Mucosa of stomach (tissue), 1 donor: Measurements from ENCODE around the gene SEMA4A.
"Not testable (repeated sequence)": the region's sequence is repeated elsewhere in the genome, so short reads cannot be mapped to it uniquely, and the experiment has no call there.

Source experiments
- H3K27me3 ChIP-seq: one replicate; pipeline ENCODE4 v1.7.0; 2013; ENCODE audit warnings: mild to moderate bottlenecking, low read length; ENCODE audit not compliant: control insufficient read depth, insufficient read depth
- H3K36me3 ChIP-seq: one replicate; pipeline ENCODE4 v1.7.0; 2013; ENCODE audit warnings: low read length; ENCODE audit not compliant: control insufficient read depth, insufficient read depth
- H3K4me1 ChIP-seq: one replicate; pipeline ENCODE4 v1.7.0; 2013; ENCODE audit warnings: mild to moderate bottlenecking, low read length; ENCODE audit not compliant: control insufficient read depth, insufficient read depth
- H3K4me3 ChIP-seq: one replicate; pipeline ENCODE4 v1.7.0; 2013; ENCODE audit warnings: low read length
- H3K9ac ChIP-seq: one replicate; pipeline ENCODE4 v1.7.0; 2013; ENCODE audit warnings: mild to moderate bottlenecking, low read length, moderate library complexity
- H3K9me3 ChIP-seq: one replicate; pipeline ENCODE4 v1.7.0; 2013; ENCODE audit warnings: mild to moderate bottlenecking, low read length, moderate library complexity; ENCODE audit not compliant: control insufficient read depth
- donor health status: Pancreatic carcinoma.

Gene SEMA4A

DNA sequence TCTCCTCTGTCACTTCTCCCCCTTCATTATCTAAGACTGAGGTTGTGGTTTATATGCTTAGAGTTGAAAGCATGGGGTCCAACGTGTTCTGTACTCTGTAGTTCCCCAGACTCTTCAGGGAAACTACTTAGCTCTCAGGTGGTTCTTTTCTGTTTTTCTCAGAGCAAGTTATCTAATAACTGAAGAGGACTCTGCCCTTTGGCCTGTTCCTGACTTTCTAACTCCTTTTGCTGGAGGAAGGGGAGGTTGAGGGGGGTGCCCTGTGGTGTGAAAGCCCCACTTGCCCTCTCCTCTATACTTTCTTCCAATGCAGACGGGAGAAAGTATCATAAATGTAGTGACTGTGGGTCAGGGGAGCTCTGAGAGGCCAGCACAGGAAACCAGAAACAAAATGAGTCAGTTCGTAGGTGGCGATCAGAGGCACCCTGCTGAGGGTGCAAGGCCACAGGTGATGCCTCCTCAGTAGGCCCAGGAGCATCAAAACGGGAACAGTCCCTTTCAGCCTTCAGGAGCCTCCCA, 45.5 kb downstream of the SEMA4A start:
- no peak overlapping the region for H3K4me3 ChIP-seq
- H3K27me3 ChIP-seq: no peaks in the 10 kb centered on the region
- H3K9me3 ChIP-seq: no peaks in the 10 kb centered on the region
- no peak overlapping the region for H3K9ac ChIP-seq
- H3K4me1 ChIP-seq: peaks cover 6% of the 10 kb centered on the region
- H3K36me3 ChIP-seq: no peaks in the 10 kb centered on the region

DNA sequence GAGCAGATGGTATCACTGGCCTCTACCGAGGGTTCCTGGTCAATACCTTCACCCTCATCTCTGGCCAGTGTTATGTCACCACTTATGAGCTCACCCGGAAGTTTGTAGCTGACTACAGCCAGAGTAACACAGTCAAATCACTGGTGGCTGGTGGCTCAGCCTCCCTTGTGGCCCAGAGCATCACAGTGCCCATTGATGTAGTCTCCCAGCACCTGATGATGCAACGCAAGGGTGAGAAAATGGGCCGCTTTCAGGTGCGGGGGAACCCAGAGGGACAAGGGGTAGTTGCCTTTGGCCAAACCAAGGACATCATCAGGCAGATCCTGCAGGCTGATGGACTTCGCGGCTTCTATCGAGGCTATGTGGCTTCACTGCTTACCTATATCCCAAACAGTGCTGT, 46.7 kb downstream of the SEMA4A start:
- Histone ChIP-seq H3K9me3 (no peaks in the 10 kb centered on the region), H3K36me3 (no peaks in the 10 kb centered on the region), H3K27me3 (no peaks in the 10 kb centered on the region), H3K4me3 (no peak overlapping the region), H3K9ac (no peak overlapping the region), H3K4me1 (no peaks in the 10 kb centered on the region)

DNA sequence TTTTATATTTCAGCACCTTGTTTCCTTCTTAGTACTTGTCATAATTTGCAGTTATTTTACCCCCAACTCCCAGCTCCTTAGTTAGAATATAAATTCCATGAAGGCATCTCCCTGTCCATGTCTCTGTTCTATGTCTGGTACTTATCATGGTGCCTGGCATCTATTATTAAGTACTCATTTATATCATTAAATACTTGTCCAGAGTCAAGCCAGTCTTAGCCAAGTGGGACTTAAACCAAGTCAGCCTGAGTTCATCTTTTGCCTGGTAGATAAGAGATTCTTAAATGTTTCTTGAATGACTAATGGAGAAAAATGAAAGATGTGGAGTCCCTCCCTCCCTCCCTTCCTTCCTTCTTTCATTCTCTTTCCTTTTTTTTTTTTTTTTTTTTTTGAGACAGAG, 49.9 kb downstream of the SEMA4A start:
- no peaks in the 10 kb centered on the region for H3K4me1 ChIP-seq
- no peaks in the 10 kb centered on the region for H3K9me3 ChIP-seq
- no peak overlapping the region for H3K4me3 ChIP-seq
- H3K9ac ChIP-seq: no peak overlapping the region
- no peaks in the 10 kb centered on the region for H3K27me3 ChIP-seq
- no peaks in the 10 kb centered on the region for H3K36me3 ChIP-seq

DNA sequence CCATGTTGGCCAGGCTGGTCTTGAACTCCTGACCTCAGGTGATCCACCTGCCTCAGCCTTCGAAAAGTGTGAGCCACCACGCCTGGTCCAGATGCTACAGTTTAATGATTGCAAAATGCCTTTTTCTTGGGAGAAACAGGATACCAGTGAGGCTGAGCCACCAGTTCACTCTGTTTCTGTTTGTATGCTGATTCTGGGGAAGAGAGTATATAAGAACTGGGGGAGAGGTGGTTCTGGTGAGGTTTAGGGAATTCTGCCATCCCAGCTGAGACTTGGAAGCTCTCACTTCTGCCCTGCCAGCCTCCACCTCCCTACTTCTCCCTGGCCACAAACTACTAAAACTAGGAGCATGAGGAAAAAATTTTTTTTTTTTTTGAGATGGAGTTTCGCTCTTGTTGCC, 51.3 kb downstream of the SEMA4A start:
- Histone ChIP-seq H3K36me3 (no peaks in the 10 kb centered on the region), H3K27me3 (no peaks in the 10 kb centered on the region)

DNA sequence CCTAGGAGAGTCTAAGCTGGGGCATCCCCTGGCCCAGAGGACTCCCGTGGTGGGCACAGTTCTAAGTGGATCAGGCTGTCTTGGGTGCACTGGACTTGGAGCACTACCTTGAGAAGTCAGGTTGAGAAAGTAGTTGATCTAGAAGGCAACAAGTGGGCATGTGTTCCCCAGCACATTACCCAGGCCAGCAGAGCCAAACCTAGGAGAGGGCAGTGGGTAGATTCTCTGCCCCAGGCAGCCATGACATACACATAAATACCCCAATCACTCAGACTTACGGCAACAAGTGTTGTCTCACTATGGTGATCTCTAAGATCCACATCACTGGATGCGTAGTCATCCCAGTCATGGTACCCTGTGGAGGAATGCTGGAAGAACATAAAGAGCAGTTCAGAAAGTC, 57.9 kb downstream of the SEMA4A start:
- no peaks in the 10 kb centered on the region for H3K36me3 ChIP-seq
- H3K9me3 ChIP-seq: no peaks in the 10 kb centered on the region
- H3K4me3 ChIP-seq: no peak overlapping the region
- H3K4me1 ChIP-seq: peaks cover 18% of the 10 kb centered on the region
- H3K9ac ChIP-seq: no peak overlapping the region
- H3K27me3 ChIP-seq: no peaks in the 10 kb centered on the region

More for the DNA sequence above, 51.3 kb downstream of the SEMA4A start:
- H3K4me1 ChIP-seq: no peaks in the 10 kb centered on the region
- no peak overlapping the region for H3K9ac ChIP-seq
- no peaks in the 10 kb centered on the region for H3K9me3 ChIP-seq
- no peak overlapping the region for H3K4me3 ChIP-seq

DNA sequence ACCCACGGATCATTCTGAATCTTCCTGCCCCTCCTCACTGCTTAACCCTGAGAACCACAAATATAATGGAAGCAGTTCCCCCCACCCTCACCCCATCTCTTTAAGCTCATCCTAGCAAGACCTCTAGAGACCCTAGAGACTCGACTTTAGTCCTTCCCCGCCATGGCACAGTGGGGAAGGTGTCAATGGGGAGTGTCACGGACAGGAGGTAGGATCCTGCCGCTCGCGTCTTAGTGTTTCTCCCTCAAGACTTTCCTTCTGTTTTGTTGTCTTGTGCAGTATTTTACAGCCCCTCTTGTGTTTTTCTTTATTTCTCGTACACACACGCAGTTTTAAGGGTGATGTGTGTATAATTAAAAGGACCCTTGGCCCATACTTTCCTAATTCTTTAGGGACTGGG, 58.7 kb downstream of the SEMA4A start:
- H3K36me3 ChIP-seq: no peaks in the 10 kb centered on the region
- H3K9me3 ChIP-seq: no peaks in the 10 kb centered on the region
- H3K4me1 ChIP-seq: peaks cover 18% of the 10 kb centered on the region
- H3K9ac ChIP-seq: peak overlapping the region; percentile 86
- no peaks in the 10 kb centered on the region for H3K27me3 ChIP-seq
- peak overlapping the region; percentile 95 for H3K4me3 ChIP-seq

DNA sequence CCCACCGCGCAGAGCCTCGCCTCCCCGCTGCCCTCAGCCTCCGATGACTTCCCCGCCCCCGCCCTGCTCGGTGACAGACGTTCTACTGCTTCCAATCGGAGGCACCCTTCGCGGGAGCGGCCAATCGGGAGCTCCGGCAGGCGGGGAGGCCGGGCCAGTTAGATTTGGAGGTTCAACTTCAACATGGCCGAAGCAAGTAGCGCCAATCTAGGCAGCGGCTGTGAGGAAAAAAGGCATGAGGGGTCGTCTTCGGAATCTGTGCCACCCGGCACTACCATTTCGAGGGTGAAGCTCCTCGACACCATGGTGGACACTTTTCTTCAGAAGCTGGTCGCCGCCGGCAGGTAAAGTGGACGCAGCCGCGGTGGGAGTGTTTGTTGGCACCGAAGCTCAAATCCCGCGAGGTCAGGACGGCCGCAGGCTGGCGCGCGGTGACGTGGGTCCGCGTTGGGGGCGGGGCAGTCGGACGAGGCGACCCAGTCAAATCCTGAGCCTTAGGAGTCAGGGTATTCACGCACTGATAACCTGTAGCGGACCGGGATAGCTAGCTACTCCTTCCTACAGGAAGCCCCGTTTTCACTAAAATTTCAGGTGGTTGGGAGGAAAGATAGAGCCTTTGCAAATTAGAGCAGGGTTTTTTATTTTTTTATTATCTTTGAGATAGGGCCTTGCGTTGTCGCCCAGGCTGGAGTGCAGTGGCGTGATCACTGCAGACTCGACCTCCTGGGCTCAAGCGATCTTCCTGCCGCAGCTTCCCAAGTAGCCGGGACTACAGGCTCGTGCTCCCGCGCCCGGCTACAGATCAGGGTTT, 59.7 kb downstream of the SEMA4A start, which contains the start of gene PMF1:
PMF1 (plus strand) TSS at position 175 of the 811 bp plus-strand sequence; CDS start at position 184, 9 bp downstream.
- Histone ChIP-seq H3K9me3 (no peaks in the 10 kb centered on the region), H3K36me3 (no peaks in the 10 kb centered on the region), H3K27me3 (no peaks in the 10 kb centered on the region), H3K4me1 (peaks cover 18% of the 10 kb centered on the region), H3K4me3 (peak within 1 kb of the TSS; percentile 95), H3K9ac (peak within 1 kb of the TSS; percentile 86)

DNA sequence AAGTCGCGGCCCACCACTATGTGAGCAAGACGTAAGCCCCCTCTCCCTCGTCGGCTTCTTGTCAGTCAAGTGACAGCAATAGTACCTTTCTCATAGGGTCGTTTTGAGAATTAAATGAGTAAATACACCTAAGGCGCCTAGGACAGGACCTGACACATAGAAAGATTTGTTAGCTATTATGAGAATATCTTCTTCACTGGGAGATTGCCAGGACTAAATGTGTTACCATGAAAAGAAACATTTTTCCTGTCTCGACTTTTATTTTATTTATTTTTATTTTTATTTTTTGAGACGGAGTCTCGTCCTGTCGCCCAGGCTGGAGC, 60.2 kb downstream of the SEMA4A start:
- Histone ChIP-seq H3K4me3 (peak overlapping the region; percentile 95), H3K9me3 (no peaks in the 10 kb centered on the region), H3K9ac (peak overlapping the region; percentile 86), H3K27me3 (no peaks in the 10 kb centered on the region), H3K36me3 (no peaks in the 10 kb centered on the region), H3K4me1 (peaks cover 18% of the 10 kb centered on the region)

DNA sequence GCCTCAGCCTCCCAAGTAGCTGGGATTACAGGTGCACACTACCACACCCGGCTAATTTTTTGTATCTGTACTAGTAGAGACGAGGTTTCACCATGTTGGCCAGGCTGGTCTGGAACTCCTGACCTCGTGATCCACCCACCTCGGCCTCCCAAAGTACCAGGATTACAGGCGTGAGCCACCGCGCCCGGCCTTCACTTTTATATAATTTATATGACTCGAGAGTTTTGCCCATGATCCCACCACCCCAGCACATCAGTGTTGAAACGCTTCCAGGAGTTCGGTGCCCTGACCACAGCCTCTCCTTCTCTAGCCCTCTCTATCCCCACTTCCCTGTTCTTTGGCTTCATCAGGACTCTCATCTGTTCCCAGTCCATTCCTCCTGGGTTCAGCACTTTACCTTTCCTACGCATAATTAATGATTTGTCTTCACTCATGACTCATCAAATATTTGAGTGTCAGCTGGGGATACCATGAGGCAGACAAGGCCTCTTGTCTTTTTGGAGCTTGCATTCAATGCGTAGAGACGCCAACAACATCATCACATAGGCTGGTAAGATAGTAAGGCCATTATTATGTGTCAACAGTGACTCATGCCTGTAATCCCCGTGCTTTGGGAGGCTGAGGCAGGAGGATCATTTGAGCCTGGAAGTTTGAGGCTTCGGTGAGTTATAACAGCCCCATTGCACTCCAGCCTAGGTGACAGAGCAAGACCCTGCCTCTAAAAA, 60.8 kb downstream of the SEMA4A start:
- Histone ChIP-seq H3K9me3 (no peaks in the 10 kb centered on the region), H3K36me3 (no peaks in the 10 kb centered on the region), H3K9ac (peak overlapping the region; percentile 86), H3K27me3 (no peaks in the 10 kb centered on the region), H3K4me3 (no peak overlapping the region), H3K4me1 (peaks cover 18% of the 10 kb centered on the region)

DNA sequence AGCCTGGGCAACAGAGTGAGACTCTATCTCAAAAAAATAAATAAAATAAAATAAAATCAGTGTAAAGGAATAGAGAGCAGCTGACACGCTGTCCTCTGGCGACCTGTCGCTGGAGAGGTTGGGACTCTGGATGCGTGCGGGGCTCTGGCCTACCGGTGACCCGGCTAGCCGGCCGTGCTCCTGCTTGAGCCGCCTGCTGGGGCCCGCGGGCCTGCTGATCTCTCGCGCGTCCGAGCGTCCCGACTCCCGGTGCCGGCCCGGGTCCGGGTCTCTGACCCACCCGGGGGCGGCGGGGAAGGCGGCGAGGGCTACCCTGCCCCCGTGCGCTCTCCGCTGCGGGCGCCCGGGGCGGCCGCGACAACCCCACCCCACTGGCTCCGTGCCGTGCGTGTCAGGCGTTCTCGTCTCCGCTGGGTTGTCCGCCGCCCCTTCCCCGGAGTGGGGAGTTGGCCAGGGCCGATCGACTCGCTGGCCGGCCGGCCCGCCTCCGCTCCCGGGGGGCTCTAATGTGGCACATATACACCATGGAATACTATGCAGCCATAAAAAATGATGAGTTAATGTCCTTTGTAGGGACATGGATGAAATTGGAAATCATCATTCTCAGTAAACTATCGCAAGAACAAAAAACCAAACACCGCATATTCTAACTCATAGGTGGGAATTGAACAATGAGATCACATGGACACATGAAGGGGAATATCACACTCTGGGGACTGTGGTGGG, 63.1 kb downstream of the SEMA4A start:
- H3K9ac ChIP-seq, H3K36me3 ChIP-seq, H3K9me3 ChIP-seq, H3K27me3 ChIP-seq, H3K4me3 ChIP-seq: not testable (repeated sequence)
- H3K4me1 ChIP-seq: peaks cover 18% of the 10 kb centered on the region

DNA sequence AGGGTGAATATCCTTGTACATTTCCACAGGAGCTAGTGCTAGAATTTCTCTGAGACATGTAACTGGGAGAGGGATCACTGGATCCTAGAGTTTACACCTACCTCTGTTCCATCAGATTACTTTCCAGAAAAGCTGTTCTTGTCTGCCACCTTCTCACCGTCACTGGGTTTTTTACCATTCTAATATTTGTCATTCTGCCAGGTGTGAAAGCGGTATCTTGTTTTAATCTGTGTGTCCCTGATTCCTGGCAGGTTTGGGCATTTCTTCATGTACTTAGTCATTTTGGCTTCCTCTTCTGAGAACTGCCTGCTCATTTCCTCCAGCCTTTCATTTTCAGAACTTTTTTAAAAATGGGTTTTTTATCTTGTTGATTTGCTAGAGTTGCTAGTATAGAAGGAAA, 64.5 kb downstream of the SEMA4A start:
- Histone ChIP-seq H3K9ac (no peak overlapping the region), H3K4me1 (peaks cover 11% of the 10 kb centered on the region), H3K4me3 (no peak overlapping the region), H3K27me3 (no peaks in the 10 kb centered on the region), H3K36me3 (peaks cover 5% of the 10 kb centered on the region), H3K9me3 (no peaks in the 10 kb centered on the region)

DNA sequence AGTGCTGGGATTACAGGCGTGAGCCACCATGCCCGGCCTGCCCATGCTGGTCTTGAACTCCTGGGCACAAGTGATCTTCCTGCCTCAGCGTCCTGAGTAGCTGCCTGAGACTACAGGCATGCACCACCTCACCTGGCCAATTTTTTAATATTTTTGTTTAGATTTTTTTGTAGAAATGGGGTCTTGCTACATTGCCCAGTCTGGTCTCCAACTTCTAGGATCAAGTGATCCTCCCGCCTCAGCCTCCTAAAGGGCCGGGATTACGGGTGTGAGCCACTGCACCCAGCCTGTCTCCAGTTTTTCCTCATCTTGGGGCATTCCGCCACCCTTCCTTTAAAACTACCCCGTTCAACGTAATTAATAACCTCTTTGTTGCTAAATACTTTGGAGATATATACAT, 66.8 kb downstream of the SEMA4A start:
- Histone ChIP-seq H3K27me3 (no peaks in the 10 kb centered on the region), H3K4me1 (peaks cover 5% of the 10 kb centered on the region), H3K9me3 (no peaks in the 10 kb centered on the region), H3K9ac (no peak overlapping the region), H3K36me3 (peaks cover 5% of the 10 kb centered on the region), H3K4me3 (no peak overlapping the region)
